Measurements from ENCODE around the gene DIDO1.

GRCh38 chr20:62910217-62910766 is 16.0 kb downstream of the DIDO1 start:
- TF ChIP-seq POLR2A (IDR thresholded peaks at IDR 0.05) (no peak), CTCF (IDR thresholded peaks at IDR 0.05) (no peak)

Data from lower leg skin (tissue), 3 donors.